ENCODE measurements around the gene HOXC9. TPM values are rescaled to one million over a fixed set of nuclear protein-coding genes. Genes with fewer than 3 reads are reported as not detected.

Gene HOXC9
- total and polyA plus RNA-seq, 9 of the 15 experiments (the other 6 are each of a cell fraction or from before 2014, with no cell fraction given), result 1.1 to 10.5 (median 9.3) TPM

- TF ChIP-seq, protein P1, sequence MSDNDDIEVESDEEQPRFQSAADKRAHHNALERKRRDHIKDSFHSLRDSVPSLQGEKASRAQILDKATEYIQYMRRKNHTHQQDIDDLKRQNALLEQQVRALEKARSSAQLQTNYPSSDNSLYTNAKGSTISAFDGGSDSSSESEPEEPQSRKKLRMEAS (CRISPR knock-in tag; IDR thresholded peaks at IDR 0.05), result peak; percentile 28
- TF ChIP-seq ZNF445 (CRISPR knock-in tag; IDR thresholded peaks at IDR 0.05; ENCODE audit: low read depth), result no peak
- no peak for TF ChIP-seq ZNF146 (CRISPR knock-in tag; IDR thresholded peaks at IDR 0.05; ENCODE audit: unreplicated experiment)
- TF ChIP-seq ZKSCAN1 (IDR thresholded peaks at IDR 0.05; ENCODE audit: low read depth, low read length), result no peak
- TF ChIP-seq RBFOX2 (IDR thresholded peaks at IDR 0.05; ENCODE audit: low read depth, low read length), result peak; percentile 46
- no peak for TF ChIP-seq MXD1 (CRISPR knock-in tag; IDR thresholded peaks at IDR 0.05; ENCODE audit: borderline replicate concordance, poor library complexity, severe bottlenecking)
- TF ChIP-seq MXI1 (IDR thresholded peaks at IDR 0.05; ENCODE audit: low read depth, low read length), result 0 out of 2 replicates have a peak, but pooled peaks have one; percentile 13
- TF ChIP-seq CEBPG (CRISPR knock-in tag; IDR thresholded peaks at IDR 0.05), result no peak
- TF ChIP-seq CEBPG (tag; conservative IDR thresholded peaks at IDR 0.05 in 1 of 2, IDR thresholded peaks at IDR 0.05 in 1 of 2), result no peak; a peak in 1 of 4 replicates
- no peak for TF ChIP-seq ZFP1 (CRISPR knock-in tag; IDR thresholded peaks at IDR 0.05)
- TF ChIP-seq THRA (IDR thresholded peaks at IDR 0.05), result no peak
- no peak for TF ChIP-seq ZNF354B (CRISPR knock-in tag; IDR thresholded peaks at IDR 0.05)
- no peak for TF ChIP-seq FOXP1 (CRISPR knock-in tag; IDR thresholded peaks at IDR 0.05)
- no peak for TF ChIP-seq UBTF (IDR thresholded peaks at IDR 0.05; ENCODE audit: borderline replicate concordance in 1 of 2, low read depth in 2 of 2, low read length in 2 of 2)
- TF ChIP-seq E4F1 (CRISPR knock-in tag; IDR thresholded peaks at IDR 0.05; ENCODE audit: borderline replicate concordance), result no peak
- TF ChIP-seq FOXK1 (CRISPR knock-in tag; IDR thresholded peaks at IDR 0.05; ENCODE audit: borderline replicate concordance), result no peak
- TF ChIP-seq HOXB6 (CRISPR knock-in tag; IDR thresholded peaks at IDR 0.05; ENCODE audit: borderline replicate concordance), result no peak
- TF ChIP-seq DMBX1 (CRISPR knock-in tag; IDR thresholded peaks at IDR 0.05; ENCODE audit: borderline replicate concordance), result no peak
- no peak for TF ChIP-seq ZFP36 (IDR thresholded peaks at IDR 0.05; ENCODE audit: low read depth, low read length, partially characterized antibody)
- no peak for TF ChIP-seq BRD9 (IDR thresholded peaks at IDR 0.05; ENCODE audit: low read depth, partially characterized antibody)
- no peak for TF ChIP-seq THRAP3 (IDR thresholded peaks at IDR 0.05; ENCODE audit: borderline replicate concordance)
These were observed 6.0 kb downstream of the HOXC9 start (continued) for GRCh38 chr12:54005853-54006558.
